GM23248 (cell line): ENCODE results near the gene GSN. TPM values are rescaled to one million over a fixed set of nuclear protein-coding genes. Genes with fewer than 3 reads are reported as not detected.
A peak's percentile ranks its signal among the peaks of the same experiment; 100 is the strongest.

ENCODE experiments used
- DNase-seq: peaks from one replicate; pipeline ENCODE4 v3.0.0-alpha.2; 2015
- H2AFZ ChIP-seq: fragments of 200-600 bp; sonication (generic); 2 replicates; pipeline ENCODE4 v1.6.1; 2016; ENCODE audit warnings: antibody characterized with exemption
- H3F3A ChIP-seq: fragments of 200-600 bp; sonication (generic); 2 replicates; pipeline ENCODE4 v1.6.1; 2016; ENCODE audit warnings: mild to moderate bottlenecking, antibody characterized with exemption, mixed run types; ENCODE audit not compliant: insufficient read depth
- H3K27ac ChIP-seq: fragments of 200-600 bp; sonication (generic); 2 replicates; pipeline ENCODE4 v1.5.1; 2016; ENCODE audit warnings: mild to moderate bottlenecking
- H3K27me3 ChIP-seq: fragments of 200-600 bp; sonication (generic); replicated peaks from 2 replicates; pipeline ENCODE4 v1.6.1; 2016; ENCODE audit warnings: mild to moderate bottlenecking; ENCODE audit not compliant: insufficient read depth
- H3K36me3 ChIP-seq: fragments of 200-600 bp; sonication (generic); 2 replicates; pipeline ENCODE4 v1.6.1; 2016; ENCODE audit warnings: low read depth, mild to moderate bottlenecking
- H3K4me1 ChIP-seq: fragments of 200-600 bp; sonication (generic); 2 replicates; pipeline ENCODE4 v1.6.1; 2016; ENCODE audit warnings: mild to moderate bottlenecking; ENCODE audit not compliant: insufficient read depth
- H3K4me2 ChIP-seq: fragments of 200-600 bp; sonication (generic); one replicate; pipeline ENCODE4 v1.6.1; 2016; ENCODE audit warnings: mild to moderate bottlenecking; ENCODE audit not compliant: unreplicated experiment
- H3K4me3 ChIP-seq: fragments of 200-600 bp; sonication (generic); 2 replicates; pipeline ENCODE4 v1.5.1; 2016; ENCODE audit warnings: mild to moderate bottlenecking
- H3K79me2 ChIP-seq: fragments of 200-600 bp; sonication (generic); 2 replicates; pipeline ENCODE4 v1.6.1; 2016; ENCODE audit warnings: mild to moderate bottlenecking; ENCODE audit not compliant: insufficient read depth
- H3K9ac ChIP-seq: fragments of 200-600 bp; sonication (generic); 2 replicates; pipeline ENCODE4 v1.6.1; 2016; ENCODE audit warnings: mild to moderate bottlenecking
- H3K9me2 ChIP-seq: fragments of 200-600 bp; sonication (generic); 2 replicates; pipeline ENCODE4 v1.6.1; 2016; ENCODE audit warnings: mixed run types, mild to moderate bottlenecking, moderate library complexity; ENCODE audit not compliant: insufficient read depth
- H3K9me3 ChIP-seq: fragments of 200-600 bp; sonication (generic); one replicate; pipeline ENCODE4 v1.6.1; 2017; ENCODE audit warnings: low read depth
- H4K20me1 ChIP-seq: fragments of 200-600 bp; sonication (generic); 2 replicates; pipeline ENCODE4 v1.6.0; 2016; ENCODE audit not compliant: insufficient read depth
- EZH2 ChIP-seq: fragments of 200-600 bp; sonication (generic); IDR thresholded peaks from 2 replicates; pipeline ENCODE4 v1.6.1; 2018; ENCODE audit warnings: antibody characterized with exemption, mild to moderate bottlenecking; ENCODE audit not compliant: insufficient read depth, poor library complexity, severe bottlenecking
- EZH2phosphoT487 ChIP-seq: fragments of 200-600 bp; sonication (generic); IDR thresholded peaks from 2 replicates; pipeline ENCODE4 v1.6.1; 2018; ENCODE audit warnings: antibody characterized with exemption, moderate library complexity, mild to moderate bottlenecking, low read depth; ENCODE audit not compliant: insufficient read depth
- WGBS, 2 experiments: methylation state at CpG; one replicate each; pipeline ENCODE4 v1.1.6; 2015 to 2017; ENCODE audit warnings: low lambda C conversion rate in 2 of 2, low coverage in 1 of 2; ENCODE audit errors: missing lambda C conversion rate in 2 of 2; 5-methylcytosine and 5-hydroxymethylcytosine counted together
- in situ Hi-C: fragments of 300-500 bp; cut with MboI; formaldehyde crosslinking; loops from 2 replicates; pipeline ENCODE4 v1.15.0; 2020
- polyA plus RNA-seq: library from polyadenylated mRNA; unstranded; fragments of >200 nt; fragmentation: Nextera tagmentation; extraction: Ambion mirVana; gene quantifications from 2 replicates; pipeline ENCODE4 v1.2.1, GENCODE V29; 2016
- total RNA-seq: library from RNA; depleted of rRNA; stranded (reverse); fragments of >200 nt; shearing (Covaris generic); gene quantifications from 2 replicates; pipeline ENCODE4 v1.2.3, GENCODE V29; 2014

GSN gene
- total and polyA plus RNA-seq, 2 experiments from 2014 or later, result 258 to 387 TPM

GRCh38 chr9:121357011-121357410 lies 89.0 kb downstream of the GSN start:
- Histone ChIP-seq H3K27ac (no peak overlapping the region), H3K4me3 (no peak overlapping the region), H3K4me2 (no peak overlapping the region), H3K9me2 (no peaks in the 10 kb centered on the region), H3K36me3 (0 out of 2 replicates have a peak, but pooled peaks cover 8% of the 10 kb centered on the region), H2AFZ (no peak overlapping the region), H3K27me3 (no peaks in the 10 kb centered on the region), H3K9ac (no peak overlapping the region), H3K4me1 (peaks cover 37% of the 10 kb centered on the region), H3F3A (peaks cover 24% of the 10 kb centered on the region), H3K9me3 (no peaks in the 10 kb centered on the region), H3K79me2 (peaks cover 25% of the 10 kb centered on the region), H4K20me1 (no peaks in the 10 kb centered on the region)
- TF ChIP-seq EZH2 (no peak), EZH2phosphoT487 (no peak)
- in situ Hi-C loops, result no loop called here
- no peak for DNase-seq
- WGBS, 2 experiments, result 97% methylated on average over 3 of the region's 3 CpGs

GRCh38 chr9:121358751-121359150 lies 90.8 kb downstream of the GSN start:
- in situ Hi-C loops, result no loop called here
- Histone ChIP-seq H3K9me2 (no peaks in the 10 kb centered on the region), H4K20me1 (no peaks in the 10 kb centered on the region), H3K9me3 (no peaks in the 10 kb centered on the region), H3K4me1 (peaks cover 49% of the 10 kb centered on the region), H3K4me2 (peak overlapping the region; percentile 38), H2AFZ (no peak overlapping the region), H3K27ac (no peak overlapping the region), H3K9ac (peak overlapping the region; percentile 21; the same call in 1 of the 2 replicates), H3K36me3 (no peaks in the 10 kb centered on the region), H3F3A (peaks cover 34% of the 10 kb centered on the region), H3K79me2 (peaks cover 25% of the 10 kb centered on the region), H3K4me3 (peak overlapping the region; percentile 13; the same call in 1 of the 2 replicates), H3K27me3 (no peaks in the 10 kb centered on the region)
- no peak for TF ChIP-seq EZH2
- no peak for TF ChIP-seq EZH2phosphoT487
- WGBS, 2 experiments, result 79 to 83% methylated on average over 3 of the region's 3 CpGs
- no peak for DNase-seq

- H2AFZ ChIP-seq, result no peak overlapping the region
- H3K9me2 ChIP-seq, result no peaks in the 10 kb centered on the region
- peak; percentile 27 for DNase-seq
- in situ Hi-C loops, result no loop called here
- no peaks in the 10 kb centered on the region for H3K36me3 ChIP-seq
- peak overlapping the region; percentile 87 for H3K27ac ChIP-seq
- H3F3A ChIP-seq, result peaks cover 42% of the 10 kb centered on the region
- no peaks in the 10 kb centered on the region for H3K9me3 ChIP-seq
- H3K4me1 ChIP-seq, result peaks cover 58% of the 10 kb centered on the region
- H3K4me3 ChIP-seq, result no peak overlapping the region
- TF ChIP-seq EZH2phosphoT487 (no peak), EZH2 (no peak)
- H3K9ac ChIP-seq, result no peak overlapping the region
- WGBS, 2 experiments, result 44 to 54% methylated on average over 3 of the region's 3 CpGs
- no peaks in the 10 kb centered on the region for H3K27me3 ChIP-seq
- no peaks in the 10 kb centered on the region for H4K20me1 ChIP-seq
- H3K4me2 ChIP-seq, result no peak overlapping the region
- peaks cover 30% of the 10 kb centered on the region for H3K79me2 ChIP-seq
Observed at GRCh38 chr9:121359351-121360294, 91.7 kb downstream of the GSN start.

GRCh38 chr9:121360601-121361374 lies 92.8 kb downstream of the GSN start:
- peaks cover 52% of the 10 kb centered on the region for H3F3A ChIP-seq
- H2AFZ ChIP-seq, result no peak overlapping the region
- no peak for TF ChIP-seq EZH2
- TF ChIP-seq EZH2phosphoT487, result no peak
- no peaks in the 10 kb centered on the region for H3K9me3 ChIP-seq
- H3K4me2 ChIP-seq, result peak overlapping the region; percentile 75
- no peaks in the 10 kb centered on the region for H4K20me1 ChIP-seq
- peaks cover 69% of the 10 kb centered on the region for H3K4me1 ChIP-seq
- H3K79me2 ChIP-seq, result peaks cover 41% of the 10 kb centered on the region
- no peaks in the 10 kb centered on the region for H3K27me3 ChIP-seq
- peak overlapping the region; percentile 64 for H3K9ac ChIP-seq
- peak overlapping the region; percentile 22 for H3K4me3 ChIP-seq
- in situ Hi-C loops, result no loop called here
- H3K36me3 ChIP-seq, result no peaks in the 10 kb centered on the region
- DNase-seq, result peak; percentile 94
- peak overlapping the region; percentile 87 for H3K27ac ChIP-seq
- H3K9me2 ChIP-seq, result no peaks in the 10 kb centered on the region
